GM23338 (cell line): Measurements from ENCODE around the gene SLC39A11. TPM values are rescaled to one million over a fixed set of nuclear protein-coding genes. Genes with fewer than 3 reads are reported as not detected.

Experiments
- ATAC-seq: fragments of 200-7000 bp; cut with Tn5 transposase; 3 replicates; pipeline ENCODE4 v1.9.1; 2020
- DNase-seq: peaks from one replicate; pipeline ENCODE4 v3.0.0-alpha.2; 2015; ENCODE audit warnings: low spot score
- H2AFZ ChIP-seq: fragments of 200-600 bp; sonication (generic); 2 replicates; pipeline ENCODE4 v1.8.0; 2016; ENCODE audit warnings: antibody characterized with exemption, mild to moderate bottlenecking, moderate library complexity
- H3F3A ChIP-seq: fragments of 200-600 bp; sonication (generic); replicated peaks from 2 replicates; pipeline ENCODE4 v1.8.0; 2017; ENCODE audit warnings: antibody characterized with exemption, mixed run types, low read depth
- H3K27ac ChIP-seq: fragments of 200-600 bp; sonication (generic); 2 replicates; pipeline ENCODE4 v1.6.1; 2016; ENCODE audit warnings: low read depth
- H3K27me3 ChIP-seq: fragments of 200-600 bp; sonication (generic); 2 replicates; pipeline ENCODE4 v1.8.0; 2016; ENCODE audit warnings: mild to moderate bottlenecking, mixed run types, moderate library complexity; ENCODE audit not compliant: insufficient read depth
- H3K36me3 ChIP-seq: fragments of 200-600 bp; sonication (generic); 2 replicates; pipeline ENCODE4 v1.8.0; 2016; ENCODE audit warnings: mild to moderate bottlenecking; ENCODE audit not compliant: insufficient read depth
- H3K4me1 ChIP-seq: fragments of 200-600 bp; sonication (generic); 2 replicates; pipeline ENCODE4 v1.8.0; 2016; ENCODE audit warnings: mild to moderate bottlenecking, moderate library complexity; ENCODE audit not compliant: insufficient read depth
- H3K4me2 ChIP-seq: fragments of 200-600 bp; sonication (generic); 2 replicates; pipeline ENCODE4 v1.7.1; 2017; ENCODE audit warnings: mixed run types
- H3K4me3 ChIP-seq: fragments of 200-600 bp; sonication (generic); 2 replicates; pipeline ENCODE4 v1.6.1; 2016; ENCODE audit warnings: mixed run types
- H3K79me2 ChIP-seq: fragments of 200-600 bp; sonication (generic); replicated peaks from 2 replicates; pipeline ENCODE4 v1.8.0; 2017; ENCODE audit warnings: mild to moderate bottlenecking; ENCODE audit not compliant: insufficient read depth
- H3K9me2 ChIP-seq: fragments of 200-600 bp; sonication (generic); 2 replicates; pipeline ENCODE4 v1.8.0; 2017; ENCODE audit not compliant: insufficient read depth
- H4K20me1 ChIP-seq: fragments of 200-600 bp; sonication (generic); replicated peaks from 2 replicates; pipeline ENCODE4 v1.8.0; 2017; ENCODE audit warnings: mild to moderate bottlenecking; ENCODE audit not compliant: insufficient read depth
- H3K27ac Mint-ChIP-seq: 2 replicates; pipeline ENCODE4 v1.8.0; 2020; ENCODE audit warnings: inconsistent platforms, mild to moderate bottlenecking, moderate library complexity, mixed read lengths
- H3K27me3 Mint-ChIP-seq: 3 replicates; pipeline ENCODE4 v1.8.0; 2022; ENCODE audit warnings: low read depth, mild to moderate bottlenecking, moderate library complexity, mixed read lengths, inconsistent platforms; ENCODE audit not compliant: insufficient read depth, poor library complexity
- H3K36me3 Mint-ChIP-seq: 3 replicates; pipeline ENCODE4 v1.8.0; 2021; ENCODE audit warnings: low read depth, mild to moderate bottlenecking, inconsistent platforms, moderate library complexity, mixed read lengths
- H3K4me1 Mint-ChIP-seq: 3 replicates; pipeline ENCODE4 v1.8.0; 2020; ENCODE audit warnings: mild to moderate bottlenecking, inconsistent platforms, mixed read lengths
- H3K4me3 Mint-ChIP-seq: 3 replicates; pipeline ENCODE4 v1.8.0; 2021; ENCODE audit warnings: moderate library complexity, mild to moderate bottlenecking, inconsistent platforms, mixed read lengths
- H3K9me3 Mint-ChIP-seq: 3 replicates; pipeline ENCODE4 v1.8.0; 2020; ENCODE audit warnings: moderate library complexity, mild to moderate bottlenecking, inconsistent platforms, mixed read lengths
- EZH2 ChIP-seq: fragments of 200-600 bp; sonication (generic); IDR thresholded peaks from one replicate; pipeline ENCODE4 v1.8.0; 2017; ENCODE audit warnings: antibody characterized with exemption, mild to moderate bottlenecking, low read depth; ENCODE audit not compliant: unreplicated experiment
- EZH2phosphoT487 ChIP-seq: fragments of 200-600 bp; sonication (generic); IDR thresholded peaks from one replicate; pipeline ENCODE4 v1.8.1; 2018; ENCODE audit warnings: antibody characterized with exemption; ENCODE audit not compliant: unreplicated experiment
- JUNB ChIP-seq: IDR thresholded peaks from one replicate; pipeline ENCODE4 v1.6.1; 2016; ENCODE audit warnings: antibody characterized with exemption; ENCODE audit not compliant: unreplicated experiment
- NANOG ChIP-seq: IDR thresholded peaks from 2 replicates; pipeline ENCODE4 v1.6.1; 2016; ENCODE audit warnings: antibody characterized with exemption, borderline replicate concordance
- POLR2AphosphoS5 ChIP-seq: IDR thresholded peaks from 2 replicates; pipeline ENCODE4 v1.6.1; 2016; ENCODE audit warnings: antibody characterized with exemption, low read depth
- STAT1 ChIP-seq: IDR thresholded peaks from one replicate; pipeline ENCODE4 v1.6.1; 2016; ENCODE audit warnings: antibody characterized with exemption; ENCODE audit not compliant: unreplicated experiment
- ZNF114 ChIP-seq: fragments of 250-450 bp; sonication (Bioruptor Pico); IDR thresholded peaks from 2 replicates; pipeline ENCODE4 v1.5.0; 2020; ENCODE audit warnings: mild to moderate bottlenecking, moderate library complexity
- ZNF331 ChIP-seq: fragments of 250-450 bp; sonication (Bioruptor Pico); IDR thresholded peaks from 2 replicates; pipeline ENCODE4 v1.5.0; 2020; ENCODE audit warnings: low read depth, mild to moderate bottlenecking, moderate library complexity
- polyA plus RNA-seq: library from polyadenylated mRNA; unstranded; fragments of >200 nt; fragmentation: Nextera tagmentation; extraction: Ambion mirVana; gene quantifications from 2 replicates; pipeline ENCODE4 v1.2.1, GENCODE V29; 2016
- total RNA-seq: library from RNA; depleted of rRNA; stranded (reverse); fragments of >200 nt; shearing (Covaris generic); gene quantifications from 2 replicates; pipeline ENCODE4 v1.2.3, GENCODE V29; 2014
- TF ChIP-seq, protein P1 (sequence below), 2 experiments: fragments of 200-600 bp in 1 of 2; sonication (generic) in 1 of 2; conservative IDR thresholded peaks; 2 replicates each; pipeline versions ENCODE4 v1.5.1 to v1.6.1; 2016 to 2017; ENCODE audit warnings: antibody characterized with exemption in 2 of 2, low read depth in 2 of 2, mild to moderate bottlenecking in 2 of 2, moderate library complexity in 1 of 2
- TF ChIP-seq, protein P2 (sequence below): fragments of 250-450 bp; sonication (Bioruptor Pico); IDR thresholded peaks from 2 replicates; pipeline ENCODE4 v1.5.0; 2020; ENCODE audit warnings: mild to moderate bottlenecking, moderate library complexity
- TF ChIP-seq, protein P3 (sequence below): IDR thresholded peaks from 2 replicates; pipeline ENCODE4 v1.6.1; 2016; ENCODE audit warnings: antibody characterized with exemption
- TF ChIP-seq, protein P4 (sequence below): IDR thresholded peaks from one replicate; pipeline ENCODE4 v1.6.1; 2018; ENCODE audit warnings: antibody characterized with exemption; ENCODE audit not compliant: unreplicated experiment

SLC39A11 gene
- total and polyA plus RNA-seq, 2 experiments from 2014 or later = 10.8 to 18.1 TPM

DNA sequence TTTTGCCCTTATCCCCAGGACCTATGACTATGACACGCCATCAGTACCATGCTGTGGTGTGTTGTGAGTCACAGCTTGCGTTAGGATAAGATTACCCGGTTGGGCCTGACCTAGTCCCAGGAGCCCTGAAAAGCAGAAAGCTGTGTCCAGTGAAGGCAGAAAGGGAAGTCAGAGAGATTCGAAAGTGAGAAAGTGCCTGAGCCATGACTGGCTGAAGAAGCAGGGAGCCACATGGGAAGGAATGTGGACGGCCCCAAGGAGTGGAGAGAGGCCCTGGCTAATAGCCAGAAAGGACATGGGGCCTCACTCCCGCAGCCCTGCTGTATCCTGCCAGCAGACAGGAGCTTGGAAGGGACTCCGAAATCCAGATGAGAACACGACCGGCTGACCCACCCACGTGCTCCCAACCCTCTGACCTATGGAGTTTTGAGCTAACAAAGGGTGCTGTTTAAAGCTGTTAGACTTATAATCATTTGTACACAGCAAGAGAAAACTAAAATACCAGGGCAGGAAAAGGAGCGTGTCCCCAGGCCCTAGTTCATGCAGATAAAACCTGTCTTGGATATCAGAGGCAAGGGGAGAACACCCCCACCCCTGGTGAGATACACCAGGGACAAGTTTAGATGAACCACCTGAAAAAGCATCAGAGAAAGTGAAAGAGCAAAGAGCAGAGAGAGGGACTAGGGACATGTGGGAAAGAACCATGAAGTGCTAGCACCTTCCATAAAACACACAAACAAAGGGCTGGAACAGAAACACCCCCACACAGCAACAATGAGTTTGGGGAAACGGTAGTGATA is 115.3 kb downstream of the SLC39A11 start:
- H3K4me2 ChIP-seq = no peak overlapping the region
- no peak for ATAC-seq
- H3F3A ChIP-seq = no peaks in the 10 kb centered on the region
- no peaks in the 10 kb centered on the region for H3K9me2 ChIP-seq
- Mint-ChIP-seq H3K4me3 (no peak overlapping the region), H3K27ac (no peak overlapping the region; the same call in 1 of the 2 replicates), H3K4me1 (peaks cover 14% of the 10 kb centered on the region), H3K27me3 (peaks cover 2% of the 10 kb centered on the region), H3K9me3 (peaks cover 5% of the 10 kb centered on the region; the same call in 1 of the 3 replicates), H3K36me3 (no peaks in the 10 kb centered on the region)
- H3K4me3 ChIP-seq = no peak overlapping the region
- TF ChIP-seq JUNB (no peak), STAT1 (no peak), EZH2 (no peak), NANOG (no peak), ZNF114 (no peak), EZH2phosphoT487 (no peak), POLR2AphosphoS5 (no peak), ZNF331 (no peak)
- TF ChIP-seq, protein P1, sequence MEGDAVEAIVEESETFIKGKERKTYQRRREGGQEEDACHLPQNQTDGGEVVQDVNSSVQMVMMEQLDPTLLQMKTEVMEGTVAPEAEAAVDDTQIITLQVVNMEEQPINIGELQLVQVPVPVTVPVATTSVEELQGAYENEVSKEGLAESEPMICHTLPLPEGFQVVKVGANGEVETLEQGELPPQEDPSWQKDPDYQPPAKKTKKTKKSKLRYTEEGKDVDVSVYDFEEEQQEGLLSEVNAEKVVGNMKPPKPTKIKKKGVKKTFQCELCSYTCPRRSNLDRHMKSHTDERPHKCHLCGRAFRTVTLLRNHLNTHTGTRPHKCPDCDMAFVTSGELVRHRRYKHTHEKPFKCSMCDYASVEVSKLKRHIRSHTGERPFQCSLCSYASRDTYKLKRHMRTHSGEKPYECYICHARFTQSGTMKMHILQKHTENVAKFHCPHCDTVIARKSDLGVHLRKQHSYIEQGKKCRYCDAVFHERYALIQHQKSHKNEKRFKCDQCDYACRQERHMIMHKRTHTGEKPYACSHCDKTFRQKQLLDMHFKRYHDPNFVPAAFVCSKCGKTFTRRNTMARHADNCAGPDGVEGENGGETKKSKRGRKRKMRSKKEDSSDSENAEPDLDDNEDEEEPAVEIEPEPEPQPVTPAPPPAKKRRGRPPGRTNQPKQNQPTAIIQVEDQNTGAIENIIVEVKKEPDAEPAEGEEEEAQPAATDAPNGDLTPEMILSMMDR (conservative IDR thresholded peaks at IDR 0.05; ENCODE audit: low read depth in 2 of 2) = no peak
- TF ChIP-seq, protein P2, sequence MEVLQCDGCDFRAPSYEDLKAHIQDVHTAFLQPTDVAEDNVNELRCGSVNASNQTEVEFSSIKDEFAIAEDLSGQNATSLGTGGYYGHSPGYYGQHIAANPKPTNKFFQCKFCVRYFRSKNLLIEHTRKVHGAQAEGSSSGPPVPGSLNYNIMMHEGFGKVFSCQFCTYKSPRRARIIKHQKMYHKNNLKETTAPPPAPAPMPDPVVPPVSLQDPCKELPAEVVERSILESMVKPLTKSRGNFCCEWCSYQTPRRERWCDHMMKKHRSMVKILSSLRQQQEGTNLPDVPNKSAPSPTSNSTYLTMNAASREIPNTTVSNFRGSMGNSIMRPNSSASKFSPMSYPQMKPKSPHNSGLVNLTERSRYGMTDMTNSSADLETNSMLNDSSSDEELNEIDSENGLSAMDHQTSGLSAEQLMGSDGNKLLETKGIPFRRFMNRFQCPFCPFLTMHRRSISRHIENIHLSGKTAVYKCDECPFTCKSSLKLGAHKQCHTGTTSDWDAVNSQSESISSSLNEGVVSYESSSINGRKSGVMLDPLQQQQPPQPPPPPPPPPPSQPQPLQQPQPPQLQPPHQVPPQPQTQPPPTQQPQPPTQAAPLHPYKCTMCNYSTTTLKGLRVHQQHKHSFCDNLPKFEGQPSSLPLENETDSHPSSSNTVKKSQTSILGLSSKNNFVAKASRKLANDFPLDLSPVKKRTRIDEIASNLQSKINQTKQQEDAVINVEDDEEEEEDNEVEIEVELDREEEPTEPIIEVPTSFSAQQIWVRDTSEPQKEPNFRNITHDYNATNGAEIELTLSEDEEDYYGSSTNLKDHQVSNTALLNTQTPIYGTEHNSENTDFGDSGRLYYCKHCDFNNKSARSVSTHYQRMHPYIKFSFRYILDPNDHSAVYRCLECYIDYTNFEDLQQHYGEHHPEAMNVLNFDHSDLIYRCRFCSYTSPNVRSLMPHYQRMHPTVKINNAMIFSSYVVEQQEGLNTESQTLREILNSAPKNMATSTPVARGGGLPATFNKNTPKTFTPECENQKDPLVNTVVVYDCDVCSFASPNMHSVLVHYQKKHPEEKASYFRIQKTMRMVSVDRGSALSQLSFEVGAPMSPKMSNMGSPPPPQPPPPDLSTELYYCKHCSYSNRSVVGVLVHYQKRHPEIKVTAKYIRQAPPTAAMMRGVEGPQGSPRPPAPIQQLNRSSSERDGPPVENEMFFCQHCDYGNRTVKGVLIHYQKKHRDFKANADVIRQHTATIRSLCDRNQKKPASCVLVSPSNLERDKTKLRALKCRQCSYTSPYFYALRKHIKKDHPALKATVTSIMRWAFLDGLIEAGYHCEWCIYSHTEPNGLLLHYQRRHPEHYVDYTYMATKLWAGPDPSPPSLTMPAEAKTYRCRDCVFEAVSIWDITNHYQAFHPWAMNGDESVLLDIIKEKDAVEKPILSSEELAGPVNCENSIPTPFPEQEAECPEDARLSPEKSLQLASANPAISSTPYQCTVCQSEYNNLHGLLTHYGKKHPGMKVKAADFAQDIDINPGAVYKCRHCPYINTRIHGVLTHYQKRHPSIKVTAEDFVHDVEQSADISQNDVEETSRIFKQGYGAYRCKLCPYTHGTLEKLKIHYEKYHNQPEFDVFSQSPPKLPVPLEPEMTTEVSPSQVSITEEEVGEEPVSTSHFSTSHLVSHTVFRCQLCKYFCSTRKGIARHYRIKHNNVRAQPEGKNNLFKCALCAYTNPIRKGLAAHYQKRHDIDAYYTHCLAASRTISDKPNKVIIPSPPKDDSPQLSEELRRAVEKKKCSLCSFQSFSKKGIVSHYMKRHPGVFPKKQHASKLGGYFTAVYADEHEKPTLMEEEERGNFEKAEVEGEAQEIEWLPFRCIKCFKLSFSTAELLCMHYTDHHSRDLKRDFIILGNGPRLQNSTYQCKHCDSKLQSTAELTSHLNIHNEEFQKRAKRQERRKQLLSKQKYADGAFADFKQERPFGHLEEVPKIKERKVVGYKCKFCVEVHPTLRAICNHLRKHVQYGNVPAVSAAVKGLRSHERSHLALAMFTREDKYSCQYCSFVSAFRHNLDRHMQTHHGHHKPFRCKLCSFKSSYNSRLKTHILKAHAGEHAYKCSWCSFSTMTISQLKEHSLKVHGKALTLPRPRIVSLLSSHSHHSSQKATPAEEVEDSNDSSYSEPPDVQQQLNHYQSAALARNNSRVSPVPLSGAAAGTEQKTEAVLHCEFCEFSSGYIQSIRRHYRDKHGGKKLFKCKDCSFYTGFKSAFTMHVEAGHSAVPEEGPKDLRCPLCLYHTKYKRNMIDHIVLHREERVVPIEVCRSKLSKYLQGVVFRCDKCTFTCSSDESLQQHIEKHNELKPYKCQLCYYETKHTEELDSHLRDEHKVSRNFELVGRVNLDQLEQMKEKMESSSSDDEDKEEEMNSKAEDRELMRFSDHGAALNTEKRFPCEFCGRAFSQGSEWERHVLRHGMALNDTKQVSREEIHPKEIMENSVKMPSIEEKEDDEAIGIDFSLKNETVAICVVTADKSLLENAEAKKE (CRISPR knock-in tag) = no peak
- TF ChIP-seq, protein P3, sequence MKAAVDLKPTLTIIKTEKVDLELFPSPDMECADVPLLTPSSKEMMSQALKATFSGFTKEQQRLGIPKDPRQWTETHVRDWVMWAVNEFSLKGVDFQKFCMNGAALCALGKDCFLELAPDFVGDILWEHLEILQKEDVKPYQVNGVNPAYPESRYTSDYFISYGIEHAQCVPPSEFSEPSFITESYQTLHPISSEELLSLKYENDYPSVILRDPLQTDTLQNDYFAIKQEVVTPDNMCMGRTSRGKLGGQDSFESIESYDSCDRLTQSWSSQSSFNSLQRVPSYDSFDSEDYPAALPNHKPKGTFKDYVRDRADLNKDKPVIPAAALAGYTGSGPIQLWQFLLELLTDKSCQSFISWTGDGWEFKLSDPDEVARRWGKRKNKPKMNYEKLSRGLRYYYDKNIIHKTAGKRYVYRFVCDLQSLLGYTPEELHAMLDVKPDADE = no peak
- TF ChIP-seq, protein P4, sequence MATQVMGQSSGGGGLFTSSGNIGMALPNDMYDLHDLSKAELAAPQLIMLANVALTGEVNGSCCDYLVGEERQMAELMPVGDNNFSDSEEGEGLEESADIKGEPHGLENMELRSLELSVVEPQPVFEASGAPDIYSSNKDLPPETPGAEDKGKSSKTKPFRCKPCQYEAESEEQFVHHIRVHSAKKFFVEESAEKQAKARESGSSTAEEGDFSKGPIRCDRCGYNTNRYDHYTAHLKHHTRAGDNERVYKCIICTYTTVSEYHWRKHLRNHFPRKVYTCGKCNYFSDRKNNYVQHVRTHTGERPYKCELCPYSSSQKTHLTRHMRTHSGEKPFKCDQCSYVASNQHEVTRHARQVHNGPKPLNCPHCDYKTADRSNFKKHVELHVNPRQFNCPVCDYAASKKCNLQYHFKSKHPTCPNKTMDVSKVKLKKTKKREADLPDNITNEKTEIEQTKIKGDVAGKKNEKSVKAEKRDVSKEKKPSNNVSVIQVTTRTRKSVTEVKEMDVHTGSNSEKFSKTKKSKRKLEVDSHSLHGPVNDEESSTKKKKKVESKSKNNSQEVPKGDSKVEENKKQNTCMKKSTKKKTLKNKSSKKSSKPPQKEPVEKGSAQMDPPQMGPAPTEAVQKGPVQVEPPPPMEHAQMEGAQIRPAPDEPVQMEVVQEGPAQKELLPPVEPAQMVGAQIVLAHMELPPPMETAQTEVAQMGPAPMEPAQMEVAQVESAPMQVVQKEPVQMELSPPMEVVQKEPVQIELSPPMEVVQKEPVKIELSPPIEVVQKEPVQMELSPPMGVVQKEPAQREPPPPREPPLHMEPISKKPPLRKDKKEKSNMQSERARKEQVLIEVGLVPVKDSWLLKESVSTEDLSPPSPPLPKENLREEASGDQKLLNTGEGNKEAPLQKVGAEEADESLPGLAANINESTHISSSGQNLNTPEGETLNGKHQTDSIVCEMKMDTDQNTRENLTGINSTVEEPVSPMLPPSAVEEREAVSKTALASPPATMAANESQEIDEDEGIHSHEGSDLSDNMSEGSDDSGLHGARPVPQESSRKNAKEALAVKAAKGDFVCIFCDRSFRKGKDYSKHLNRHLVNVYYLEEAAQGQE = no peak
- H3K79me2 ChIP-seq = no peaks in the 10 kb centered on the region
- H4K20me1 ChIP-seq = no peaks in the 10 kb centered on the region
- no peaks in the 10 kb centered on the region for H3K36me3 ChIP-seq
- no peaks in the 10 kb centered on the region for H3K4me1 ChIP-seq
- no peak for DNase-seq
- no peaks in the 10 kb centered on the region for H3K27me3 ChIP-seq
- no peak overlapping the region for H3K27ac ChIP-seq
- H2AFZ ChIP-seq = no peak overlapping the region
